Osteoblast (primary cell): ENCODE measurements around the gene CORIN. TPM values are rescaled to one million over a fixed set of nuclear protein-coding genes. Genes with fewer than 3 reads are reported as not detected.

Experiments used
- DNase-seq: peaks from one replicate; pipeline ENCODE4 v3.0.0; 2011; ENCODE audit warnings: low spot score, mixed read lengths; ENCODE audit not compliant: insufficient read length; ENCODE audit errors: missing footprints
- H2AFZ ChIP-seq: 2 replicates; pipeline ENCODE4 v1.6.0; 2011; ENCODE audit warnings: mild to moderate bottlenecking, low read length
- H3K27ac ChIP-seq: 2 replicates; pipeline ENCODE4 v1.5.1; 2011; ENCODE audit warnings: mild to moderate bottlenecking, low read depth, low read length, moderate library complexity
- H3K27me3 ChIP-seq: 2 replicates; pipeline ENCODE4 v1.6.0; 2012; ENCODE audit warnings: mild to moderate bottlenecking, control low read depth, inconsistent platforms, low read length, moderate library complexity; ENCODE audit not compliant: insufficient read depth
- H3K36me3 ChIP-seq: 2 replicates; pipeline ENCODE4 v1.5.1; 2011; ENCODE audit warnings: mild to moderate bottlenecking, low read length, control low read depth, moderate library complexity; ENCODE audit not compliant: insufficient read depth
- H3K4me1 ChIP-seq: 2 replicates; pipeline ENCODE4 v1.5.1; 2011; ENCODE audit warnings: mild to moderate bottlenecking, low read length, control low read depth, moderate library complexity; ENCODE audit not compliant: insufficient read depth
- H3K4me2 ChIP-seq: 2 replicates; pipeline ENCODE4 v1.6.0; 2011; ENCODE audit warnings: mild to moderate bottlenecking, low read length; ENCODE audit not compliant: insufficient read depth
- H3K4me3 ChIP-seq: fragments of 200-600 bp; sonication (generic); 3 replicates; pipeline ENCODE4 v1.5.1; 2012; ENCODE audit warnings: mild to moderate bottlenecking, low read length, inconsistent platforms; ENCODE audit not compliant: insufficient read depth
- H3K79me2 ChIP-seq: 2 replicates; pipeline ENCODE4 v1.6.0; 2012; ENCODE audit warnings: mild to moderate bottlenecking, low read length, control low read depth, inconsistent platforms; ENCODE audit not compliant: insufficient read depth
- H3K9me3 ChIP-seq: 2 replicates; pipeline ENCODE4 v1.5.1; 2011; ENCODE audit warnings: low read depth, low read length, control low read depth
- H4K20me1 ChIP-seq: 2 replicates; pipeline ENCODE4 v1.6.0; 2012; ENCODE audit warnings: mild to moderate bottlenecking, low read length, control low read depth; ENCODE audit not compliant: insufficient read depth
- total RNA-seq: library from RNA; depleted of rRNA; stranded (reverse); fragments of >200 nt; gene quantifications from 2 replicates; pipeline ENCODE4 v1.2.3, GENCODE V29; 2012
- TF ChIP-seq, protein P1 (sequence below): IDR thresholded peaks from 2 replicates; pipeline ENCODE4 v1.5.1; 2011; ENCODE audit warnings: mild to moderate bottlenecking, low read depth, low read length, moderate library complexity; ENCODE audit errors: extremely low read depth

CORIN gene
- total RNA-seq, 1 donor, result 0.36 TPM

DNA sequence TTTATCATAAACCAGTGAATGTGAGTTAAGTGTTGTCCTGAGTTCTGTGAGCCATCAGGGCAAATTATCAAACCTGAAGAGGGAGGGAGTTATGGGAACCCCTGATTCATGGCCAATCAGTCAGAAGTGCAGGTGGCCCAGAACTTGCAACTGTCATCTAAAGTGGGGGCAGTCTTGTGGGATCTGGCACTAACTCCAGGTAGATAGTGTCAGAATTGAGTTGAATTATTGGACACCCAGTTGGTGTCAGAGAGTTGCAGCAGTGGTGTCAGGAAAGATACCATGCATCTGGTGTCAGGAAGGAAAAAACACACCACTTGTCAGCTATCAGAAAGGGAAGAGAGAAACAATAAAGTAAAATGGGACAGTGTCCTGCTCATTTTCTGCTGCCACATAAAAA lies 8.4 kb downstream of the CORIN start:
- Histone ChIP-seq H3K27me3 (no peaks in the 10 kb centered on the region), H3K4me1 (no peaks in the 10 kb centered on the region), H3K36me3 (no peaks in the 10 kb centered on the region), H3K4me2 (no peak overlapping the region), H3K27ac (no peak overlapping the region), H3K9me3 (no peaks in the 10 kb centered on the region), H3K4me3 (no peak overlapping the region), H2AFZ (no peak overlapping the region), H3K79me2 (no peaks in the 10 kb centered on the region), H4K20me1 (no peaks in the 10 kb centered on the region)
- no peak for DNase-seq
- TF ChIP-seq, protein P1, sequence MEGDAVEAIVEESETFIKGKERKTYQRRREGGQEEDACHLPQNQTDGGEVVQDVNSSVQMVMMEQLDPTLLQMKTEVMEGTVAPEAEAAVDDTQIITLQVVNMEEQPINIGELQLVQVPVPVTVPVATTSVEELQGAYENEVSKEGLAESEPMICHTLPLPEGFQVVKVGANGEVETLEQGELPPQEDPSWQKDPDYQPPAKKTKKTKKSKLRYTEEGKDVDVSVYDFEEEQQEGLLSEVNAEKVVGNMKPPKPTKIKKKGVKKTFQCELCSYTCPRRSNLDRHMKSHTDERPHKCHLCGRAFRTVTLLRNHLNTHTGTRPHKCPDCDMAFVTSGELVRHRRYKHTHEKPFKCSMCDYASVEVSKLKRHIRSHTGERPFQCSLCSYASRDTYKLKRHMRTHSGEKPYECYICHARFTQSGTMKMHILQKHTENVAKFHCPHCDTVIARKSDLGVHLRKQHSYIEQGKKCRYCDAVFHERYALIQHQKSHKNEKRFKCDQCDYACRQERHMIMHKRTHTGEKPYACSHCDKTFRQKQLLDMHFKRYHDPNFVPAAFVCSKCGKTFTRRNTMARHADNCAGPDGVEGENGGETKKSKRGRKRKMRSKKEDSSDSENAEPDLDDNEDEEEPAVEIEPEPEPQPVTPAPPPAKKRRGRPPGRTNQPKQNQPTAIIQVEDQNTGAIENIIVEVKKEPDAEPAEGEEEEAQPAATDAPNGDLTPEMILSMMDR, result no peak

DNA sequence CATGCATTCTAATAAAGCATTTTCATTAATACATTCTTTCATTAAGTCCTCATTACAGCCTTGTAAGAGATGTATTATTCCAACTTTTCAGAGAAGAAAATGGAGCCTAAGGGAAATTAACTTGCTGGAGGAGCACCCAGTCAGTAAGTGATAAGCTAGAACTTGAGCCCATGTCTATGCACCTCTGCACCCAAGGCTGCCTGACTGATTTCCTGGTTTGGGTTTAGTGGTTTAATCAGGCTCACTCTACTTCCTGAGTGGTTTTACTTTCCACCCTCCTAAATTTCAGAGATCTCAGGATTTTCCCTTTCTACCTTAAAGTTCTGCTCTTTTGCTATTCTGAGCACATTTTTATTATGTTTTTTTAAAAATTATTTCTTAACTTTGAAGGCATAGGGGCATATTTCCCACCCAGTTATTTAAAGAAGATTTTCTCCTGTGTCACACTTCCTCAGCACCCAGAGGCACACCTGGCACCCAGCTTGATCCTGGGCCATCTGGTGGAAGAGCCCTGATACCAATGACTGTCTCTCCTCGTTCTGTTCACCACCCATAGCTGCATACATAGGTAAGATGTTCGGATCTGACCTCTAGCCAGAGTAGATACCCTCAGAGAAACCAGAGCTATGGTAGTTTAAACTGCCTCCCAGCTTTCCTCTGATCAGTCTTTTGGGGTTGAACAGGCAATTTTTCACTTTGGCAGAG lies 10.4 kb downstream of the CORIN start:
- Histone ChIP-seq H3K79me2 (no peaks in the 10 kb centered on the region), H3K4me3 (no peak overlapping the region), H4K20me1 (no peaks in the 10 kb centered on the region), H3K27ac (no peak overlapping the region), H3K9me3 (no peaks in the 10 kb centered on the region), H3K27me3 (no peaks in the 10 kb centered on the region), H3K4me2 (no peak overlapping the region), H3K36me3 (no peaks in the 10 kb centered on the region), H3K4me1 (no peaks in the 10 kb centered on the region), H2AFZ (no peak overlapping the region)
- TF ChIP-seq, protein P1, result no peak
- DNase-seq, result no peak

DNA sequence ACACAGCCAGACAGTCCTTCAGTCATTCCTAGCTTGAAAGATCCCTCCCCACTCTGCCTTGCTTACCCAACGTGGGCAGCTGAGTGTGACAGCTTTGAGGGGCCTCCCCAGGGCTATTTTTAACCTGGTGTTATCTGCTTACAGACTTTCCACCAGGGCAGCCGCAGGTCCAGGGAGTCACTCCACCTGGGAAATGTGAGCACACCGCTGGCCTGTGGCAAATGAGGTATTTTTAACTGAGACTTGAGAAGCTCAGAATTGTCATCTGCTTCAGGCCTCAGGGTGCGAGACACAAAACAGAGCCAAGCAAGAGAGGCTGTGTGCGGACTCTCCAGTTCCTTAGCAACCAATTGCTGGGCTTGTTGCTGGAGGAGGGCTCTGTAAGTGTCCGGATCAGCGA lies 13.0 kb downstream of the CORIN start:
- Histone ChIP-seq H3K4me1 (no peaks in the 10 kb centered on the region), H3K4me2 (no peak overlapping the region), H3K4me3 (no peak overlapping the region)

DNA sequence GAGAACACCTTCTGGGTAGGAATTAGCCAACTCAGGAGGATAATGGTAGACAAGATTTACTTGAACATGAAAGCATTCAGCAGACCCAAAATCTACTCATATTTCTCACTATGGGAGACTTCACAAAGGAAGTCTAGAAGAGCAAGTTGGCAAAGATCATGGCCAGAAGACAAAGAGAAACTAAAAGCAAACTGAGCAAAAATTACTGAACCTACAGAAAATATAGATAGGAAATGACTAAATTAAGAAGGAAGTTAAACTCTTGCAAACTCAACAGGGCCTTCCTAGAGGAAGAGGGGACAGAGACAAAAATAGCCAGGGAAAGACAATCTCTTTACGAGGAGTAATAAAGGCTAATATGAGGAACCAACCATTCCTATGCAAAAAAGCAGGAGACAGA lies 18.7 kb downstream of the CORIN start:
- H3K9me3 ChIP-seq, result no peaks in the 10 kb centered on the region
- TF ChIP-seq, protein P1, result no peak
- H4K20me1 ChIP-seq, result no peaks in the 10 kb centered on the region
- no peaks in the 10 kb centered on the region for H3K79me2 ChIP-seq
- peaks cover 8% of the 10 kb centered on the region for H3K27me3 ChIP-seq
- DNase-seq, result no peak
- no peak overlapping the region for H3K4me2 ChIP-seq
- no peak overlapping the region for H3K4me3 ChIP-seq
- H3K4me1 ChIP-seq, result no peaks in the 10 kb centered on the region
- no peak overlapping the region for H2AFZ ChIP-seq
- no peak overlapping the region for H3K27ac ChIP-seq
- no peaks in the 10 kb centered on the region for H3K36me3 ChIP-seq

More for the DNA sequence above, 13.0 kb downstream of the CORIN start:
- TF ChIP-seq, protein P1, result no peak
- no peaks in the 10 kb centered on the region for H3K27me3 ChIP-seq
- no peak overlapping the region for H2AFZ ChIP-seq
- no peaks in the 10 kb centered on the region for H3K79me2 ChIP-seq
- H3K9me3 ChIP-seq, result no peaks in the 10 kb centered on the region
- H3K27ac ChIP-seq, result no peak overlapping the region
- no peaks in the 10 kb centered on the region for H3K36me3 ChIP-seq
- DNase-seq, result no peak
- H4K20me1 ChIP-seq, result no peaks in the 10 kb centered on the region
